Neural progenitor cell (in vitro differentiated cells): ENCODE data around the gene SERPIND1. TPM values are rescaled to one million over a fixed set of nuclear protein-coding genes. Genes with fewer than 3 reads are reported as not detected.

ENCODE experiments used
- DNase-seq: peaks from one replicate; pipeline ENCODE4 v3.0.0-alpha.2; 2016; ENCODE audit warnings: low spot score
- H2AFZ ChIP-seq: fragments of 200-600 bp; sonication (generic); replicated peaks from 2 replicates; pipeline ENCODE4 v1.6.1; 2016; ENCODE audit warnings: antibody characterized with exemption
- H3F3A ChIP-seq: fragments of 200-600 bp; sonication (generic); 2 replicates; pipeline ENCODE4 v1.6.1; 2016; ENCODE audit warnings: antibody characterized with exemption, low read depth
- H3K27ac ChIP-seq: fragments of 200-600 bp; sonication (generic); 2 replicates; pipeline ENCODE4 v1.5.1; 2016; ENCODE audit warnings: mild to moderate bottlenecking
- H3K27me3 ChIP-seq: fragments of 200-600 bp; sonication (generic); 2 replicates; pipeline ENCODE4 v1.6.1; 2016; ENCODE audit warnings: mild to moderate bottlenecking, moderate library complexity
- H3K36me3 ChIP-seq: fragments of 200-600 bp; sonication (generic); 2 replicates; pipeline ENCODE4 v1.5.1; 2016
- H3K4me1 ChIP-seq: fragments of 200-600 bp; sonication (generic); 2 replicates; pipeline ENCODE4 v1.6.1; 2016; ENCODE audit warnings: mixed run types
- H3K4me2 ChIP-seq: fragments of 200-600 bp; sonication (generic); 2 replicates; pipeline ENCODE4 v1.6.1; 2016
- H3K4me3 ChIP-seq: fragments of 200-600 bp; sonication (generic); 2 replicates; pipeline ENCODE4 v1.5.1; 2016
- H3K79me2 ChIP-seq: fragments of 200-600 bp; sonication (generic); 2 replicates; pipeline ENCODE4 v1.6.1; 2016; ENCODE audit warnings: low read depth
- H3K9ac ChIP-seq: fragments of 200-600 bp; sonication (generic); 2 replicates; pipeline ENCODE4 v1.6.1; 2016
- H3K9me3 ChIP-seq: fragments of 200-600 bp; sonication (generic); 2 replicates; pipeline ENCODE4 v1.5.1; 2016; ENCODE audit warnings: low read depth
- H4K20me1 ChIP-seq: fragments of 200-600 bp; sonication (generic); 2 replicates; pipeline ENCODE4 v1.6.1; 2016; ENCODE audit warnings: low read depth
- H3K27ac Mint-ChIP-seq: 3 replicates; pipeline ENCODE4 v1.8.0; 2021; ENCODE audit warnings: mixed read lengths
- H3K27me3 Mint-ChIP-seq: 2 replicates; pipeline ENCODE4 v1.8.0; 2022; ENCODE audit warnings: low read depth, mild to moderate bottlenecking, inconsistent platforms, moderate library complexity, mixed read lengths; ENCODE audit not compliant: insufficient read depth
- H3K36me3 Mint-ChIP-seq: 3 replicates; pipeline ENCODE4 v1.8.0; 2021; ENCODE audit warnings: mixed read lengths
- H3K4me1 Mint-ChIP-seq: 3 replicates; pipeline ENCODE4 v1.8.0; 2021; ENCODE audit warnings: mixed read lengths
- H3K4me3 Mint-ChIP-seq: 3 replicates; pipeline ENCODE4 v1.8.0; 2021; ENCODE audit warnings: mild to moderate bottlenecking, moderate library complexity, mixed read lengths
- H3K9me3 Mint-ChIP-seq: 3 replicates; pipeline ENCODE4 v1.8.0; 2020; ENCODE audit warnings: mixed read lengths
- EZH2 ChIP-seq: fragments of 200-600 bp; sonication (generic); IDR thresholded peaks from 2 replicates; pipeline ENCODE4 v1.6.1; 2017; ENCODE audit warnings: antibody characterized with exemption, mild to moderate bottlenecking, moderate library complexity
- EZH2phosphoT487 ChIP-seq: fragments of 200-600 bp; sonication (generic); IDR thresholded peaks from 2 replicates; pipeline ENCODE4 v1.6.1; 2017; ENCODE audit warnings: antibody characterized with exemption
- total RNA-seq: library from RNA; depleted of rRNA; stranded (reverse); fragments of >200 nt; gene quantifications from 2 replicates; pipeline ENCODE4 v1.2.3, GENCODE V29; 2015; ENCODE audit warnings: low replicate concordance
- TF ChIP-seq, protein P1 (sequence below): fragments of 200-600 bp; sonication (generic); IDR thresholded peaks from 2 replicates; pipeline ENCODE4 v1.5.1; 2017; ENCODE audit warnings: antibody characterized with exemption, mild to moderate bottlenecking

SERPIND1 gene
- total RNA-seq, 1 donor from 2014 or later, result not detected

DNA sequence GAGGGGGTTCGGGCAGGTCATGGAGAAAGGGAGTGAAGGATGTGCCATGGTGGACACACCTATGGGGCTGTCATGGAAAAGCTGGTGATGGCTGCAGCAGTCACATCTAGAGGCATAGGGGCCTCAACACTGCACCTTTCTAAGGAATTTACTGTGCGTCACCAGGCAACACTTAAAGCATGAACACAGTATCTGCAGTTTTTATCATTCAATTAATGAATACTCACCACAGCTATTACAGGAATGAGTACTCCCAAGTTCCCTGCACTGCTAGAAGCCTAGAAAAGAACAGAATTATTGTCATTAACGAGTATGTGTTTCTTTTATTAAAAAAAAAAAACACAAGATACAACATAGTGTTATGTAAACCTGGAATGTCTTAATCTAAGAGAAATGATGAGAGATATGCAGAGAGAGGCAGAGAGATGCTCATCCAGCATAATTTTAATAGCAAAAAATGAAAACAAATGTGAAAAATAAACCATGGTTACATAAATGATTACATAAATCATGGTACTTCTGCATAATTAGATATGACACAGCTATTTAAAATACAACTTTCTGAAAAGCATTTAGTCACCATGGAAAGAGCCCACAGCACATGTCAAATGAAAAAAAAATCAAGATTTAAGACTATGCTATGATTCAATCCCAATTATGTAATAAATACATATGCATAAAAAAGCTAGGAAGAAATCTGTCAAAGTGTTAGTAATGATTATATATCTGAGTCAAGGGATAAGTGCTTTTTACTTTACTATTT lies 19.2 kb downstream of the SERPIND1 start:
- H2AFZ ChIP-seq, result no peak overlapping the region
- H4K20me1 ChIP-seq, result no peaks in the 10 kb centered on the region
- no peaks in the 10 kb centered on the region for H3K36me3 ChIP-seq
- Mint-ChIP-seq H3K4me3 (no peak overlapping the region), H3K27me3 (no peaks in the 10 kb centered on the region), H3K4me1 (no peaks in the 10 kb centered on the region), H3K27ac (no peak overlapping the region), H3K36me3 (peaks cover 20% of the 10 kb centered on the region), H3K9me3 (no peaks in the 10 kb centered on the region)
- H3K9ac ChIP-seq, result no peak overlapping the region
- H3K4me2 ChIP-seq, result no peak overlapping the region
- no peak overlapping the region for H3K27ac ChIP-seq
- H3K9me3 ChIP-seq, result no peaks in the 10 kb centered on the region
- no peak overlapping the region for H3K4me3 ChIP-seq
- no peaks in the 10 kb centered on the region for H3K79me2 ChIP-seq
- DNase-seq, result no peak
- TF ChIP-seq EZH2phosphoT487, result no peak
- TF ChIP-seq, protein P1, sequence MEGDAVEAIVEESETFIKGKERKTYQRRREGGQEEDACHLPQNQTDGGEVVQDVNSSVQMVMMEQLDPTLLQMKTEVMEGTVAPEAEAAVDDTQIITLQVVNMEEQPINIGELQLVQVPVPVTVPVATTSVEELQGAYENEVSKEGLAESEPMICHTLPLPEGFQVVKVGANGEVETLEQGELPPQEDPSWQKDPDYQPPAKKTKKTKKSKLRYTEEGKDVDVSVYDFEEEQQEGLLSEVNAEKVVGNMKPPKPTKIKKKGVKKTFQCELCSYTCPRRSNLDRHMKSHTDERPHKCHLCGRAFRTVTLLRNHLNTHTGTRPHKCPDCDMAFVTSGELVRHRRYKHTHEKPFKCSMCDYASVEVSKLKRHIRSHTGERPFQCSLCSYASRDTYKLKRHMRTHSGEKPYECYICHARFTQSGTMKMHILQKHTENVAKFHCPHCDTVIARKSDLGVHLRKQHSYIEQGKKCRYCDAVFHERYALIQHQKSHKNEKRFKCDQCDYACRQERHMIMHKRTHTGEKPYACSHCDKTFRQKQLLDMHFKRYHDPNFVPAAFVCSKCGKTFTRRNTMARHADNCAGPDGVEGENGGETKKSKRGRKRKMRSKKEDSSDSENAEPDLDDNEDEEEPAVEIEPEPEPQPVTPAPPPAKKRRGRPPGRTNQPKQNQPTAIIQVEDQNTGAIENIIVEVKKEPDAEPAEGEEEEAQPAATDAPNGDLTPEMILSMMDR, result no peak
- no peak for TF ChIP-seq EZH2
- H3K27me3 ChIP-seq, result no peaks in the 10 kb centered on the region
- H3K4me1 ChIP-seq, result no peaks in the 10 kb centered on the region
- no peaks in the 10 kb centered on the region for H3F3A ChIP-seq

DNA sequence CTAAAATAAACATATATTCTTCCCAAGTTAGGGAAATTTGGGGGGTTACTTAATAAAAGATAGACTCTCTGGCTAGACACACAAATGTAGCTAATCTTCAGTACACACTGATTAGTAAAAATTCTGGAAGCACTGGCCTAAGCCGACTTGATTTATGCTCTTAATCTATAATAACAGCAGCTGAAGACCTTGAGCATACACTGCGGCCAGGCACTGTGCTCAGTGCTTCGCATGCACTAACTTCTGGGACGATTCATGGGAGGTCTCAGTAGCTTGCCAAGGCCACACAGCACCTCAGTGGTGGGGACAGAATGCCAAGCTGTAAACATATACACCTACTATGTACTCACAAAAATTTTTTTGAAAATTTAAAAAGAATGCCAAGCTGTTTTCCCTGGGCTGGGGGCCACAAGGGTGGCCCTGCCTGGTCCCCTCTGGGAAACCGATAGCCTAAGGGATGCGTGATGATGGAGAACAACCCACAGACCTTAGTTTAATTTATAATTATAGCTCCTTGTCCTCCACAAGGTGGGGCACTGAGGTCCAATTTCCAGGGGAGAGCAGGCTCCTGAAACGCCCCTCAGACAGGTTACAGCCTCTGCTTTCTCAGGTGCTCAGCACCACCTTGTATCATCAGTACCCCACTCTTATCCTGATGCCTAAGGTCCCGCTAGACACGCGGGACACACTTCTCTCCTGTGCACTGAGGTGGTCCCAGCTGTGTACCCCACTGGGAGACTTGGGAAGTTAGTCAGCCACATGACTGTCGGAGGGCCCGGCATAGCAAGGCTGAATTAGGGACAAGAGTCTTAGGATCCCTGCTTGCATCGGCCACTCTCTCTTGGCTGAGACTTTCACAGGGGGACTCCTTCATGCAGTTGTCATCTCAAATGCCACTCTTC lies 20.1 kb downstream of the SERPIND1 start:
- no peaks in the 10 kb centered on the region for H3K36me3 ChIP-seq
- no peak for DNase-seq

DNA sequence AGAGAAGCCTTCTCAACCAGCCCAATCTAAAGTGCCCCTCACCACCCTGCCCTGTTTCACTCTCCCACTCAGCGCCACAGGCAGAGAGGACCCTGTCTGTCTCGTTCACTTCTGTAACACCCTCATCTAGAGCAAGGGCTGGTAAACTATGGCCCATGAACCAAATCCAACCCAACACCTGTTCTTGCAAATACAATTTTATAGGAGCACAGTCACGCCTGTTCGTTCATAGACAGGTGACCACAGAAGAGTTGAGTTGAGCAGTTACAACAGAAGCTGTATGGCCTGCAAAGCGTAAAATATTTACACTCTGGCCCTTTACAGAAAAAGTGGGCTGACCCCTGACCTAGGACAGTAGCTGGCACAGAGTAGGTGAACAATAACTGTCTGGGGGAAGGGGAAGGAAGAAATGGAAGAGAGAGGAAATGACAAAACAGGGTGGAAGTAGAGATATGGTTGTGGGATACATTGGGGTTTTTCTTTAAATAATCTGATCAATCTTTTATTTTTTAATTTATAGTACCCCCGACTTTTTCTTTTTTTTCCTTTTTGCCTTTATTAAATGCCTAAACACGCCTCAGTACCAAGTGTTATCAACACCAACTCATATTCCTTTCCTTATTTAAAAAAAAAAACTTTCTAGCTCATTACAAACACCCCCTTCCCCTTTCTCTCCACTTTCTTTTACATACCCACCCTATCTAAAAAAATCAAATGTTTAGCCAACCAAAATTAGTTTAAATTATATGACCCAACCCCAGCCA lies 20.9 kb downstream of the SERPIND1 start:
- TF ChIP-seq EZH2phosphoT487 (no peak), EZH2 (no peak)
- TF ChIP-seq, protein P1, result no peak
- Mint-ChIP-seq H3K27me3 (no peaks in the 10 kb centered on the region), H3K9me3 (no peaks in the 10 kb centered on the region), H3K4me3 (no peak overlapping the region), H3K4me1 (no peaks in the 10 kb centered on the region), H3K36me3 (peaks cover 26% of the 10 kb centered on the region), H3K27ac (peak overlapping the region; percentile 22)
- no peaks in the 10 kb centered on the region for H3K9me3 ChIP-seq
- no peaks in the 10 kb centered on the region for H3K27me3 ChIP-seq
- H3K36me3 ChIP-seq, result no peaks in the 10 kb centered on the region
- no peak overlapping the region for H3K4me2 ChIP-seq
- no peaks in the 10 kb centered on the region for H4K20me1 ChIP-seq
- H3F3A ChIP-seq, result no peaks in the 10 kb centered on the region
- H3K79me2 ChIP-seq, result no peaks in the 10 kb centered on the region
- no peak for DNase-seq
- H3K9ac ChIP-seq, result peak overlapping the region; percentile 16
- no peak overlapping the region for H3K27ac ChIP-seq
- H3K4me1 ChIP-seq, result no peaks in the 10 kb centered on the region
- H2AFZ ChIP-seq, result no peak overlapping the region
- no peak overlapping the region for H3K4me3 ChIP-seq

More for the DNA sequence above, 20.1 kb downstream of the SERPIND1 start:
- Mint-ChIP-seq H3K27ac (peak overlapping the region; percentile 22), H3K4me3 (no peak overlapping the region), H3K4me1 (no peaks in the 10 kb centered on the region), H3K27me3 (no peaks in the 10 kb centered on the region), H3K36me3 (peaks cover 23% of the 10 kb centered on the region), H3K9me3 (no peaks in the 10 kb centered on the region)
- no peaks in the 10 kb centered on the region for H3F3A ChIP-seq
- no peaks in the 10 kb centered on the region for H4K20me1 ChIP-seq
- H3K79me2 ChIP-seq, result no peaks in the 10 kb centered on the region
- no peaks in the 10 kb centered on the region for H3K27me3 ChIP-seq
- no peaks in the 10 kb centered on the region for H3K4me1 ChIP-seq
- no peaks in the 10 kb centered on the region for H3K9me3 ChIP-seq
- peak overlapping the region; percentile 16 for H3K9ac ChIP-seq
- H3K4me3 ChIP-seq, result no peak overlapping the region
- no peak overlapping the region for H3K4me2 ChIP-seq
- H3K27ac ChIP-seq, result no peak overlapping the region
- H2AFZ ChIP-seq, result no peak overlapping the region
- no peak for TF ChIP-seq EZH2phosphoT487
- TF ChIP-seq EZH2, result no peak
- TF ChIP-seq, protein P1, result no peak
